Dendritic cell treated with granulocyte-macrophage colony-stimulating factor and Interleukin-4, amounts not matched to agents 40 ng/mL and 50 ng/mL, for 4 days (primary cell): Measurements from ENCODE around the gene DNM3.
"Not testable (repeated sequence)": the region's sequence is repeated elsewhere in the genome, so short reads cannot be mapped to it uniquely, and the experiment has no call there.

ENCODE experiments used
- H3K27ac Mint-ChIP-seq: one replicate; pipeline ENCODE4 v1.8.0; 2022; ENCODE audit warnings: mild to moderate bottlenecking, mixed read lengths
- H3K27me3 Mint-ChIP-seq: one replicate; pipeline ENCODE4 v1.8.0; 2022; ENCODE audit warnings: mild to moderate bottlenecking, mixed read lengths
- H3K36me3 Mint-ChIP-seq: one replicate; pipeline ENCODE4 v1.8.0; 2022; ENCODE audit warnings: low read depth, mixed read lengths
- H3K4me1 Mint-ChIP-seq: one replicate; pipeline ENCODE4 v1.8.0; 2022; ENCODE audit warnings: low read depth, mixed read lengths
- H3K4me3 Mint-ChIP-seq: one replicate; pipeline ENCODE4 v1.8.0; 2022; ENCODE audit warnings: mild to moderate bottlenecking, moderate library complexity, mixed read lengths
- H3K9me3 Mint-ChIP-seq: one replicate; pipeline ENCODE4 v1.8.0; 2022; ENCODE audit warnings: mixed read lengths
- intact Hi-C: fragments of 100-400 bp; cut with micrococcal nuclease; formaldehyde crosslinking; loops from one replicate; pipeline ENCODE4 v1.15.0; 2022

Gene DNM3

GRCh38 chr1:172286629-172287076 is 445.4 kb downstream of the DNM3 start:
- H3K9me3 Mint-ChIP-seq: no peaks in the 10 kb centered on the region
- no peak overlapping the region for H3K27ac Mint-ChIP-seq
- H3K27me3 Mint-ChIP-seq: no peaks in the 10 kb centered on the region
- H3K4me3 Mint-ChIP-seq: no peak overlapping the region
- H3K36me3 Mint-ChIP-seq: no peaks in the 10 kb centered on the region
- peaks cover 6% of the 10 kb centered on the region for H3K4me1 Mint-ChIP-seq
- intact Hi-C loops: no loop called here

GRCh38 chr1:172287208-172287607 is 445.9 kb downstream of the DNM3 start:
- Mint-ChIP-seq H3K27ac (no peak overlapping the region), H3K4me3 (no peak overlapping the region)

DNA sequence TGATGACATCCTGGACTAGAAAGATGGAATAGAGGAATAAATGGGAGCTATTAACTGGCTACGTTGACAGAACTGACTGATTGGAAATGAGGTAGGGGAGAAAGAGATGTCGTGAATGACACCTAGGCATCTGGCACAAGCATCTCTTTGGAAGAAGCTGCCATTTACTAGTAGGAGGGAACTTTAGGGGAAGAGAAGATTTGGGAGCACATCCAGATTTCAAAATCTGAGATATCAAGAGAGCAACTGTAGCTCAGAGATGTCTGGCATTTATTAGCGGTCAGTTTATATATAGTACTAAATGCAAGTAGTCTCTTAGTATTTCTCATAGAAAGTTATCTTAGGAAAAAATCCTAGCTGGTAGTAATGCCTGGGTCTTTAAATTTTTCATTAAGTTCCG is 447.3 kb downstream of the DNM3 start:
- Mint-ChIP-seq H3K27me3 (no peaks in the 10 kb centered on the region), H3K4me1 (no peaks in the 10 kb centered on the region), H3K9me3 (no peaks in the 10 kb centered on the region), H3K36me3 (no peaks in the 10 kb centered on the region), H3K4me3 (no peak overlapping the region), H3K27ac (no peak overlapping the region)
- intact Hi-C loops: no loop called here

More at GRCh38 chr1:172287208-172287607, 445.9 kb downstream of the DNM3 start:
- no peaks in the 10 kb centered on the region for H3K36me3 Mint-ChIP-seq
- intact Hi-C loops: no loop called here
- H3K27me3 Mint-ChIP-seq: no peaks in the 10 kb centered on the region
- no peaks in the 10 kb centered on the region for H3K9me3 Mint-ChIP-seq
- peaks cover 6% of the 10 kb centered on the region for H3K4me1 Mint-ChIP-seq

GRCh38 chr1:172289448-172289847 is 448.1 kb downstream of the DNM3 start:
- Mint-ChIP-seq H3K4me1 (no peaks in the 10 kb centered on the region), H3K27ac (no peak overlapping the region), H3K9me3 (no peaks in the 10 kb centered on the region), H3K4me3 (no peak overlapping the region), H3K27me3 (no peaks in the 10 kb centered on the region), H3K36me3 (no peaks in the 10 kb centered on the region)
- intact Hi-C loops: no loop called here

GRCh38 chr1:172292840-172293239 is 451.5 kb downstream of the DNM3 start:
- H3K36me3 Mint-ChIP-seq: no peaks in the 10 kb centered on the region
- H3K27ac Mint-ChIP-seq: no peak overlapping the region
- intact Hi-C loops: no loop called here
- H3K4me3 Mint-ChIP-seq: no peak overlapping the region
- H3K4me1 Mint-ChIP-seq: no peaks in the 10 kb centered on the region
- no peaks in the 10 kb centered on the region for H3K27me3 Mint-ChIP-seq
- H3K9me3 Mint-ChIP-seq: no peaks in the 10 kb centered on the region

DNA sequence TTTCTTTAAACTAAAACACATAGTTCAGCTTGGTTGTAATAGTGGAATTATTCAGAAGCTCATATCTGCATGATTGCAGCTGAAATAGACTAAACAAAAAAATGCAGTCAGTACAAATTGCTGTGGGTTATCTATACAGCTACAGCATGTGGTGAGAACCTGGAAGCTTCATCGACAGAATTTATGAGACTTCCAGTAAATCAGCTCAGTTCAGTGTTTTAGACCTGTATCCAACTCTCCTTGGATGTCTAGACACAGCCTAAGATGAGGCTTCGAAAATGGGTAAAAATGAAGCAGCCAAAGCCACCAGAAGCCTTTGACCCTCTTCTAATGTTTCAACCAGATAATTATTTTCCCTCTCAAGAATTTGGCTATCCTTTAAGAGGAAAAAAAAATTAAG is 452.1 kb downstream of the DNM3 start:
- intact Hi-C loops: no loop called here
- H3K4me3 Mint-ChIP-seq: no peak overlapping the region
- H3K27ac Mint-ChIP-seq: no peak overlapping the region
- H3K27me3 Mint-ChIP-seq: no peaks in the 10 kb centered on the region
- H3K4me1 Mint-ChIP-seq: no peaks in the 10 kb centered on the region
- H3K36me3 Mint-ChIP-seq: no peaks in the 10 kb centered on the region
- H3K9me3 Mint-ChIP-seq: no peaks in the 10 kb centered on the region

GRCh38 chr1:172298141-172298540 is 456.8 kb downstream of the DNM3 start:
- no peak overlapping the region for H3K4me3 Mint-ChIP-seq
- peaks cover 7% of the 10 kb centered on the region for H3K9me3 Mint-ChIP-seq
- H3K27me3 Mint-ChIP-seq: no peaks in the 10 kb centered on the region
- H3K36me3 Mint-ChIP-seq: no peaks in the 10 kb centered on the region
- no peaks in the 10 kb centered on the region for H3K4me1 Mint-ChIP-seq
- H3K27ac Mint-ChIP-seq: no peak overlapping the region
- intact Hi-C loops: no loop called here

DNA sequence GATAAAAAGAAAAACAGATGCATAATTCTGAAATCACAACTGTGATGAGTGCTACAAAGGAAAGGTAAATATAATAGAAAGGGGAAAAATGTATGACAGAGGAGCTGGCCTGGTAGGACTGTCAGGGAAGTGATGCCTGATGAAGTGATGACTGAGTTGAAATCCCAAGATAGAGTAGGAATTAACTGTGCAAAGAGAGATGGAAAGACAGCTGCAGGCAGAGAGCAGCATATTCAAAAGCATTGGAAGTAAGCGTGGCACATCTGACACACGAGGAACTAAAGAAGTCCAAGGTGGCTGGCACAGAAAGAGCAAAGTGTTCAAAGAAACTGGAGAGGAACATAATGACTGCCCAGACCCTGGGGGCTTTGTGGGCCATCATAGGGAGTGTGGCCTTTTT is 457.6 kb downstream of the DNM3 start:
- no peaks in the 10 kb centered on the region for H3K27me3 Mint-ChIP-seq
- H3K9me3 Mint-ChIP-seq: peaks cover 14% of the 10 kb centered on the region
- H3K4me3 Mint-ChIP-seq: no peak overlapping the region
- intact Hi-C loops: no loop called here
- no peaks in the 10 kb centered on the region for H3K36me3 Mint-ChIP-seq
- H3K4me1 Mint-ChIP-seq: no peaks in the 10 kb centered on the region
- no peak overlapping the region for H3K27ac Mint-ChIP-seq

DNA sequence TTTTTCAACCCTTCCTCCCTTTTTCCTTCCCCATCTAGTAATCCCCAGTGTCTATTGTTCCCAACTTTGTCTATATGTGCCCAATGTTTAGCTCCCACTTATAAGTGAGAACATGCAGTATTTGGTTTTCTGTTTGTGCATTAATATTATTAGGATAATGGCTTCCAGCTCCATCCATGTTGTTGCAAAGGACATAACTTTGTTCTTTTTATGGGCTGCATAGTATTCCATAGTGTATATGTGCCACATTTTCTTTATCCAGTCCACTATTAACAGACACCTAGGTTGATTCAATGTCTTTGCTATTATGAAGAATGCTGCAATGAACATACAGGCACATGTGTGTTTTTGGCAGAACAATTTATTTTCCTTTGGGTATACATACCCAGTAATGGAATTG is 458.2 kb downstream of the DNM3 start:
- Mint-ChIP-seq H3K27me3 (no peaks in the 10 kb centered on the region), H3K9me3 (peaks cover 19% of the 10 kb centered on the region), H3K36me3 (no peaks in the 10 kb centered on the region), H3K4me1 (no peaks in the 10 kb centered on the region), H3K4me3 (no peak overlapping the region), H3K27ac (no peak overlapping the region)
- intact Hi-C loops: no loop called here

GRCh38 chr1:172307508-172307907 is 466.2 kb downstream of the DNM3 start:
- H3K4me1 Mint-ChIP-seq, H3K36me3 Mint-ChIP-seq, H3K27ac Mint-ChIP-seq, intact Hi-C loops, H3K4me3 Mint-ChIP-seq, H3K27me3 Mint-ChIP-seq: not testable (repeated sequence)
- H3K9me3 Mint-ChIP-seq: peaks cover 27% of the 10 kb centered on the region

- Mint-ChIP-seq H3K9me3 (peaks cover 20% of the 10 kb centered on the region), H3K36me3 (no peaks in the 10 kb centered on the region), H3K4me3 (no peak overlapping the region)
These were observed 466.8 kb downstream of the DNM3 start for GRCh38 chr1:172308142-172308541.

GRCh38 chr1:172308577-172308976 is 467.3 kb downstream of the DNM3 start:
- Mint-ChIP-seq H3K4me1 (no peaks in the 10 kb centered on the region), H3K4me3 (no peak overlapping the region), H3K36me3 (no peaks in the 10 kb centered on the region), H3K27me3 (no peaks in the 10 kb centered on the region), H3K27ac (no peak overlapping the region), H3K9me3 (peaks cover 16% of the 10 kb centered on the region)
- intact Hi-C loops: no loop called here

More at GRCh38 chr1:172308142-172308541, 466.8 kb downstream of the DNM3 start:
- intact Hi-C loops: no loop called here
- Mint-ChIP-seq H3K27me3 (no peaks in the 10 kb centered on the region), H3K27ac (no peak overlapping the region), H3K4me1 (no peaks in the 10 kb centered on the region)

DNA sequence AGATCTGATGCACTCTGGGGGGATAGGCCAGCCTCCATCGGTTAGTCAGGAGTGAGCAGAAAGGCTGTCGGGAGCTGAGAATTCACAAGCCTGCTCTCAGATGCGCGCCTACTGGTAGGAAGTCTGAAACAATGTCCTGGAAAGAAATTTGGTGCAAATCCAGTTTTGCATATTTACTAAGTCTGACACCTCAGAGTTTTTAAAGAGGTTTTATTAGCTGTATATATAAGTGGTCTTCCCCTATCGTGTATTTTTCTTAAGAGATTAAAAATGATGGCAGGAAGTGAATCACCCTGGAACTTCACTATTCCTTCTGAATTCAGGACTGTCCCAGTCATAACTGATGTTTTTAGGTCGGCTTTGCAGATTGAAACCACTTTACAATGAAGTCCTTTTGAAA is 479.4 kb downstream of the DNM3 start:
- intact Hi-C loops: no loop called here
- no peaks in the 10 kb centered on the region for H3K4me1 Mint-ChIP-seq
- H3K27me3 Mint-ChIP-seq: no peaks in the 10 kb centered on the region
- no peak overlapping the region for H3K27ac Mint-ChIP-seq
- H3K9me3 Mint-ChIP-seq: peaks cover 14% of the 10 kb centered on the region
- no peak overlapping the region for H3K4me3 Mint-ChIP-seq
- no peaks in the 10 kb centered on the region for H3K36me3 Mint-ChIP-seq

GRCh38 chr1:172321451-172321850 is 480.2 kb downstream of the DNM3 start:
- Mint-ChIP-seq H3K27ac (no peak overlapping the region), H3K36me3 (no peaks in the 10 kb centered on the region), H3K27me3 (no peaks in the 10 kb centered on the region), H3K4me1 (no peaks in the 10 kb centered on the region), H3K4me3 (no peak overlapping the region), H3K9me3 (peaks cover 7% of the 10 kb centered on the region)
- intact Hi-C loops: no loop called here

GRCh38 chr1:172322219-172323061 is 481.1 kb downstream of the DNM3 start:
- intact Hi-C loops: no loop called here
- Mint-ChIP-seq H3K27me3 (no peaks in the 10 kb centered on the region), H3K27ac (no peak overlapping the region)

More at GRCh38 chr1:172322219-172323061, 481.1 kb downstream of the DNM3 start:
- Mint-ChIP-seq H3K36me3 (no peaks in the 10 kb centered on the region), H3K4me1 (no peaks in the 10 kb centered on the region), H3K4me3 (no peak overlapping the region), H3K9me3 (no peaks in the 10 kb centered on the region)
